ENCODE data around the gene USP40.

The USP40 gene

DNA sequence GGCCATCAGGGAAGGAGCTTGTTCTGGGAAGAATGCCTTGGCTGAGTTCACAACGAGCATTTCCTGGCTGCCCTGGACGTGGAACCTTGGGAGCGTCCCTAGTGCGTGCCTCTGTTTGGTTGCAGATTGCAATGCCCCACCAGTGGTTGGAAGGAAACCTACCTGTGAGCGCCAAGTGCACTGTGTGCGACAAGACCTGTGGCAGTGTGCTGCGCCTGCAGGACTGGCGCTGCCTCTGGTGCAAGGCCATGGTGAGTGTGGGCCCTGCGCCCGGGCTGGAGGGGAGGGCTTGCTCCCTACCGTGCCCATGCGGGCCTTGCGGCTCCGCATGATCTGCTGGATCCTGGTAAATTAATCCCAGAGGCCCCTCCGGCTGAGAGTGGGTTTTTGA, 130.4 kb downstream of the USP40 start:
- no peak for DNase-seq (ENCODE audit: low read depth)
- TF ChIP-seq, protein P1, sequence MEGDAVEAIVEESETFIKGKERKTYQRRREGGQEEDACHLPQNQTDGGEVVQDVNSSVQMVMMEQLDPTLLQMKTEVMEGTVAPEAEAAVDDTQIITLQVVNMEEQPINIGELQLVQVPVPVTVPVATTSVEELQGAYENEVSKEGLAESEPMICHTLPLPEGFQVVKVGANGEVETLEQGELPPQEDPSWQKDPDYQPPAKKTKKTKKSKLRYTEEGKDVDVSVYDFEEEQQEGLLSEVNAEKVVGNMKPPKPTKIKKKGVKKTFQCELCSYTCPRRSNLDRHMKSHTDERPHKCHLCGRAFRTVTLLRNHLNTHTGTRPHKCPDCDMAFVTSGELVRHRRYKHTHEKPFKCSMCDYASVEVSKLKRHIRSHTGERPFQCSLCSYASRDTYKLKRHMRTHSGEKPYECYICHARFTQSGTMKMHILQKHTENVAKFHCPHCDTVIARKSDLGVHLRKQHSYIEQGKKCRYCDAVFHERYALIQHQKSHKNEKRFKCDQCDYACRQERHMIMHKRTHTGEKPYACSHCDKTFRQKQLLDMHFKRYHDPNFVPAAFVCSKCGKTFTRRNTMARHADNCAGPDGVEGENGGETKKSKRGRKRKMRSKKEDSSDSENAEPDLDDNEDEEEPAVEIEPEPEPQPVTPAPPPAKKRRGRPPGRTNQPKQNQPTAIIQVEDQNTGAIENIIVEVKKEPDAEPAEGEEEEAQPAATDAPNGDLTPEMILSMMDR (IDR thresholded peaks at IDR 0.05; ENCODE audit: low read length, missing control alignments): no peak
- no peak overlapping the region for H3K4me3 ChIP-seq (replicated peaks; ENCODE audit: low read depth, low read length)

- no peak overlapping the region for H3K4me3 ChIP-seq (replicated peaks; ENCODE audit: low read depth, low read length)
- TF ChIP-seq, protein P1 (IDR thresholded peaks at IDR 0.05; ENCODE audit: low read length, missing control alignments): no peak
- DNase-seq (ENCODE audit: low read depth): no peak
These were observed 131.0 kb downstream of the USP40 start for GRCh38 chr2:233435436-233436190.

DNA sequence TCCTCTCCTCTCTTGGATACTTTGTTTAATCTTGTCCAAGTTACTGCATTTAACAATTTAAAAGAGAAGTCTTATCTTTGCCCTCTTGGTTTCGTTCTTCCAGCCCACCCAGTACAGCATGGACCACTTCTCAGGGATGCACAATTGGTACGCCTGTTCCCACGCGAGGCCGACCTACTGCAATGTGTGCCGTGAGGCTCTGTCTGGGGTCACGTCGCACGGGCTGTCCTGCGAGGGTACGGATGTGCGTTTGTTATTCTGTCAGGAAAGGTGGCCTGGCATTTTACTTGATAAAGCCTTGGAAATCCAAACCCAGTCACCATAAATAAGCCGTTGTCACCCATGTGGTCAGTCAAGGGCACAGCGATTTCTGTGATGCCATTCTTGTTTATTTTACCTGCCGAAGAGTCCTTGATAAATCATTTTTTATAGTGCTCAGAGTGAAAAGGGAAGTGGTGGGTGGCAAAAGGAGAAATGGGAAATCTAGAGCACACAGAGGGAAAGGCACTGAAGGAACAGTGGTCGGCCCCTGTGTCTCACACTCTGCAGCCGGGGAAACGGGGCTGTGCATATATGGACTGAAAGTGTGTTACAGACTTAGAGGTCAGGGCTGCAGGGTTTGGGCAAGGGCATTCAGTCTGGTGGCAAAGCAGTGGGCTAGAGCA, 131.8 kb downstream of the USP40 start:
- DNase-seq (ENCODE audit: low read depth): no peak
- no peak overlapping the region for H3K4me3 ChIP-seq (replicated peaks; ENCODE audit: low read depth, low read length)
- TF ChIP-seq, protein P1 (IDR thresholded peaks at IDR 0.05; ENCODE audit: low read length, missing control alignments): no peak

GRCh38 chr2:233433794-233434193, 132.8 kb downstream of the USP40 start:
- no peak for DNase-seq (ENCODE audit: low read depth)
- TF ChIP-seq, protein P1 (IDR thresholded peaks at IDR 0.05; ENCODE audit: low read length, missing control alignments): no peak
- H3K4me3 ChIP-seq (replicated peaks; ENCODE audit: low read depth, low read length): no peak overlapping the region

DNA sequence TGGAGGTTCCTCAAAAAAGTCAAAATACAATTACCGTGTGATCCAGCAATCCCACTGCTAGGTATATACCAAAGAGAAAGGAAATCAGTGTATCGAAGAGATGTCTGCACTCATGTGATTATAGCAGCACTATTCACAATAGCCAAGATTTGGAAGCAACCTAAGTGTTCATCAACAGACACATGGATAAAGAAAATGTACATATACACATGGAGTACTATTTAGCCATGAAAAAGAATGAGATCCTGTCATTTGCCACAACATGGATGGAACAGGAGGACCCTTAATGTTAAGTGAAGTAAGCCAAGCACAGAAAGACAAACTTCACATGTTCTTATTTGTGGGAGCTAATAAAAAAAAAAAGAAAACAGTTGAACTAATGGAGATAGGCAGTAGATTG, 133.6 kb downstream of the USP40 start:
- H3K4me3 ChIP-seq (replicated peaks; ENCODE audit: low read depth, low read length): no peak overlapping the region
- TF ChIP-seq, protein P1 (IDR thresholded peaks at IDR 0.05; ENCODE audit: low read length, missing control alignments): no peak
- DNase-seq (ENCODE audit: low read depth): no peak

GRCh38 chr2:233430651-233431050, 135.9 kb downstream of the USP40 start:
- H3K4me3 ChIP-seq (replicated peaks; ENCODE audit: low read depth, low read length): no peak overlapping the region
- no peak for DNase-seq (ENCODE audit: low read depth)

More at GRCh38 chr2:233430651-233431050, 135.9 kb downstream of the USP40 start:
- TF ChIP-seq, protein P1 (IDR thresholded peaks at IDR 0.05; ENCODE audit: low read length, missing control alignments): no peak

Measured in fibroblast of pulmonary artery (primary cell).